Measurements from ENCODE around the gene APOBEC4.

GRCh38 chr1:183622884-183623785 is 30.0 kb downstream of the APOBEC4 start:
- TF ChIP-seq EP300 (IDR thresholded peaks at IDR 0.05) (no peak), CTCF (IDR thresholded peaks at IDR 0.05) (peak; percentile 25 to 56), POLR2A (IDR thresholded peaks at IDR 0.05) (no peak)

All from suprapubic skin (tissue), 3 donors.